ENCODE measurements around the gene CRYBA4.

- TF ChIP-seq, protein P1, sequence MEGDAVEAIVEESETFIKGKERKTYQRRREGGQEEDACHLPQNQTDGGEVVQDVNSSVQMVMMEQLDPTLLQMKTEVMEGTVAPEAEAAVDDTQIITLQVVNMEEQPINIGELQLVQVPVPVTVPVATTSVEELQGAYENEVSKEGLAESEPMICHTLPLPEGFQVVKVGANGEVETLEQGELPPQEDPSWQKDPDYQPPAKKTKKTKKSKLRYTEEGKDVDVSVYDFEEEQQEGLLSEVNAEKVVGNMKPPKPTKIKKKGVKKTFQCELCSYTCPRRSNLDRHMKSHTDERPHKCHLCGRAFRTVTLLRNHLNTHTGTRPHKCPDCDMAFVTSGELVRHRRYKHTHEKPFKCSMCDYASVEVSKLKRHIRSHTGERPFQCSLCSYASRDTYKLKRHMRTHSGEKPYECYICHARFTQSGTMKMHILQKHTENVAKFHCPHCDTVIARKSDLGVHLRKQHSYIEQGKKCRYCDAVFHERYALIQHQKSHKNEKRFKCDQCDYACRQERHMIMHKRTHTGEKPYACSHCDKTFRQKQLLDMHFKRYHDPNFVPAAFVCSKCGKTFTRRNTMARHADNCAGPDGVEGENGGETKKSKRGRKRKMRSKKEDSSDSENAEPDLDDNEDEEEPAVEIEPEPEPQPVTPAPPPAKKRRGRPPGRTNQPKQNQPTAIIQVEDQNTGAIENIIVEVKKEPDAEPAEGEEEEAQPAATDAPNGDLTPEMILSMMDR (IDR thresholded peaks at IDR 0.05), result no peak
- TF ChIP-seq POLR2A (IDR thresholded peaks at IDR 0.05) (no peak), EP300 (IDR thresholded peaks at IDR 0.05) (no peak), POLR2AphosphoS5 (IDR thresholded peaks at IDR 0.05) (no peak)
These were observed 39.3 kb downstream of the CRYBA4 start for GRCh38 chr22:26660961-26661578.
